Natural killer cell (primary cell): ENCODE results near the gene ATXN2. TPM values are rescaled to one million over a fixed set of nuclear protein-coding genes. Genes with fewer than 3 reads are reported as not detected.
"Not testable (repeated sequence)": the region's sequence is repeated elsewhere in the genome, so short reads cannot be mapped to it uniquely, and the experiment has no call there.

Experiments
- ATAC-seq, 3 donors: fragments of 150-1000 bp in 2 of 3; fragments of 200-7000 bp in 1 of 3; cut with Tn5 transposase; 1 replicate in 1 of 3; 2 replicates in 2 of 3; pipeline ENCODE4 v1.10.0; 2021; ENCODE audit warnings: mild to moderate bottlenecking in 2 of 3, moderate library complexity in 2 of 3
- DNase-seq, 2 donors: peaks; one replicate each; pipeline versions ENCODE4 v3.0.0 to v3.0.0-alpha.2; 2013 to 2021; ENCODE audit warnings: mixed read lengths in 1 of 2
- H3K27ac ChIP-seq: one replicate; pipeline ENCODE4 v1.5.1; 2013; ENCODE audit warnings: mild to moderate bottlenecking, low read length
- H3K27me3 ChIP-seq: one replicate; pipeline ENCODE4 v1.6.1; 2013; ENCODE audit warnings: low read length; ENCODE audit not compliant: control insufficient read depth, insufficient read depth
- H3K36me3 ChIP-seq: one replicate; pipeline ENCODE4 v1.6.1; 2013; ENCODE audit warnings: low read length; ENCODE audit not compliant: control insufficient read depth, insufficient read depth
- H3K4me1 ChIP-seq: one replicate; pipeline ENCODE4 v1.6.1; 2013; ENCODE audit warnings: low read length; ENCODE audit not compliant: control insufficient read depth, insufficient read depth
- H3K4me3 ChIP-seq: one replicate; pipeline ENCODE4 v1.5.1; 2013; ENCODE audit warnings: low read length
- H3K9me3 ChIP-seq: one replicate; pipeline ENCODE4 v1.6.1; 2013; ENCODE audit warnings: low read length; ENCODE audit not compliant: control insufficient read depth, insufficient read depth
- H3K27ac Mint-ChIP-seq, 2 donors: one replicate each; pipeline ENCODE4 v1.8.0; 2022; ENCODE audit warnings: mild to moderate bottlenecking in 2 of 2, mixed read lengths in 2 of 2, moderate library complexity in 1 of 2
- H3K27me3 Mint-ChIP-seq, 2 donors: one replicate each; pipeline ENCODE4 v1.8.0; 2022; ENCODE audit warnings: low read depth in 2 of 2, mixed read lengths in 2 of 2
- H3K36me3 Mint-ChIP-seq: one replicate; pipeline ENCODE4 v1.8.0; 2022; ENCODE audit warnings: mixed read lengths
- H3K4me1 Mint-ChIP-seq, 2 donors: one replicate each; pipeline ENCODE4 v1.8.0; 2022; ENCODE audit warnings: mixed read lengths in 2 of 2
- H3K4me3 Mint-ChIP-seq: one replicate; pipeline ENCODE4 v1.8.0; 2022; ENCODE audit warnings: mild to moderate bottlenecking, moderate library complexity, mixed read lengths
- H3K9me3 Mint-ChIP-seq, 2 donors: one replicate each; pipeline ENCODE4 v1.8.0; 2022; ENCODE audit warnings: mixed read lengths in 2 of 2
- CTCF ChIP-seq: fragments of 200-600 bp; IDR thresholded peaks from one replicate; pipeline ENCODE4 v1.8.0; 2022; ENCODE audit warnings: antibody characterized with exemption
- WGBS: methylation state at CpG from one replicate; pipeline ENCODE4 v1.1.7; 2013; ENCODE audit warnings: missing lambda C conversion rate; ENCODE audit not compliant: insufficient coverage; 5-methylcytosine and 5-hydroxymethylcytosine counted together
- intact Hi-C: fragments of 100-400 bp; cut with micrococcal nuclease; formaldehyde crosslinking; loops from one replicate; pipeline ENCODE4 v1.14.2; 2022
- total RNA-seq, 4 donors: library from RNA; stranded (reverse); fragments of 120-200 nt in 1 of 4; gene quantifications; one replicate each; pipeline versions ENCODE4 v1.2.3 to v1.2.4, GENCODE V29; 2013 to 2022

Gene ATXN2
- total RNA-seq, 3 donors from 2014 or later (not counting 1 experiment from before 2014, with no cell fraction given) = 44.9 to 56.5 (median 51.5) TPM

- Histone ChIP-seq H3K4me1 (no peaks in the 10 kb centered on the region), H3K27me3 (no peaks in the 10 kb centered on the region), H3K4me3 (no peak overlapping the region), H3K27ac (no peak overlapping the region), H3K9me3 (no peaks in the 10 kb centered on the region), H3K36me3 (peaks cover 37% of the 10 kb centered on the region)
- DNase-seq = no peak
- Mint-ChIP-seq H3K27ac (no peak overlapping the region), H3K36me3 (peaks cover 10% of the 10 kb centered on the region), H3K4me3 (no peak overlapping the region), H3K9me3 (no peaks in the 10 kb centered on the region), H3K27me3 (no peaks in the 10 kb centered on the region), H3K4me1 (no peaks in the 10 kb centered on the region)
- intact Hi-C loops = no loop called here
- ATAC-seq = no peak
- WGBS = no CpG with 5 or more reads among the region's 2 CpGs
- no peak for TF ChIP-seq CTCF
Measured at GRCh38 chr12:111469401-111469800, 129.7 kb downstream of the ATXN2 start.

GRCh38 chr12:111467857-111468241, 131.3 kb downstream of the ATXN2 start:
- H3K9me3 ChIP-seq = no peaks in the 10 kb centered on the region
- no peaks in the 10 kb centered on the region for H3K27me3 ChIP-seq
- no peaks in the 10 kb centered on the region for H3K9me3 Mint-ChIP-seq
- no peaks in the 10 kb centered on the region for H3K4me1 Mint-ChIP-seq
- intact Hi-C loops = no loop called here
- 100% methylated on average over 3 of the region's 4 CpGs for WGBS
- no peaks in the 10 kb centered on the region for H3K4me1 ChIP-seq
- H3K27me3 Mint-ChIP-seq = no peaks in the 10 kb centered on the region
- H3K27ac Mint-ChIP-seq = no peak overlapping the region
- DNase-seq = no peak
- H3K4me3 Mint-ChIP-seq = no peak overlapping the region
- no peak for ATAC-seq
- H3K36me3 Mint-ChIP-seq = no peaks in the 10 kb centered on the region
- H3K36me3 ChIP-seq = peaks cover 30% of the 10 kb centered on the region
- H3K27ac ChIP-seq = no peak overlapping the region
- TF ChIP-seq CTCF = no peak
- H3K4me3 ChIP-seq = no peak overlapping the region

- peaks cover 30% of the 10 kb centered on the region for H3K36me3 ChIP-seq
- Mint-ChIP-seq H3K4me3 (no peak overlapping the region), H3K36me3 (no peaks in the 10 kb centered on the region), H3K4me1 (no peaks in the 10 kb centered on the region), H3K27me3 (no peaks in the 10 kb centered on the region), H3K27ac (no peak overlapping the region), H3K9me3 (no peaks in the 10 kb centered on the region)
- H3K4me3 ChIP-seq = no peak overlapping the region
- no peaks in the 10 kb centered on the region for H3K4me1 ChIP-seq
- DNase-seq = no peak
- no peaks in the 10 kb centered on the region for H3K27me3 ChIP-seq
- intact Hi-C loops = no loop called here
- TF ChIP-seq CTCF = no peak
- H3K9me3 ChIP-seq = no peaks in the 10 kb centered on the region
- ATAC-seq = no peak
- 96% methylated on average over 3 of the region's 3 CpGs for WGBS
- no peak overlapping the region for H3K27ac ChIP-seq
Measured at GRCh38 chr12:111467092-111467856, 131.8 kb downstream of the ATXN2 start.

GRCh38 chr12:111462210-111462769, 136.8 kb downstream of the ATXN2 start:
- no peak overlapping the region for H3K4me3 ChIP-seq
- H3K36me3 ChIP-seq = peaks cover 11% of the 10 kb centered on the region
- Mint-ChIP-seq H3K36me3 (no peaks in the 10 kb centered on the region), H3K4me1 (no peaks in the 10 kb centered on the region), H3K27me3 (no peaks in the 10 kb centered on the region), H3K27ac (no peak overlapping the region), H3K4me3 (no peak overlapping the region), H3K9me3 (no peaks in the 10 kb centered on the region)
- no peak overlapping the region for H3K27ac ChIP-seq
- no peaks in the 10 kb centered on the region for H3K27me3 ChIP-seq
- ATAC-seq (no peak), DNase-seq (no peak)
- no peaks in the 10 kb centered on the region for H3K9me3 ChIP-seq
- H3K4me1 ChIP-seq = no peaks in the 10 kb centered on the region
- intact Hi-C loops = no loop called here
- no peak for TF ChIP-seq CTCF

- intact Hi-C loops = not testable (repeated sequence)
- H3K36me3 ChIP-seq = peaks cover 24% of the 10 kb centered on the region
- 99% methylated on average over 9 of the region's 11 CpGs for WGBS
Measured at GRCh38 chr12:111460111-111460510, 139.0 kb downstream of the ATXN2 start.

More at GRCh38 chr12:111460111-111460510, 139.0 kb downstream of the ATXN2 start:
- H3K27ac Mint-ChIP-seq, H3K27me3 Mint-ChIP-seq, H3K9me3 ChIP-seq, H3K9me3 Mint-ChIP-seq, H3K36me3 Mint-ChIP-seq, H3K4me3 Mint-ChIP-seq, H3K4me3 ChIP-seq, H3K27me3 ChIP-seq, ATAC-seq, H3K27ac ChIP-seq, DNase-seq, H3K4me1 ChIP-seq: not testable (repeated sequence)
- peaks cover 12% of the 10 kb centered on the region in 2 donors for H3K4me1 Mint-ChIP-seq
